GM06990 (cell line): ENCODE data around the gene DHX32.

Experiments used
- DNase-seq: peaks from one replicate; pipeline ENCODE4 v3.0.0-alpha.2; 2011; ENCODE audit not compliant: insufficient read length; ENCODE audit errors: extremely low read depth
- H3K27me3 ChIP-seq: replicated peaks from 2 replicates; pipeline ENCODE4 v1.6.0; 2011; ENCODE audit warnings: low read length; ENCODE audit not compliant: control insufficient read depth, insufficient read depth
- H3K36me3 ChIP-seq: 2 replicates; pipeline ENCODE4 v1.5.1; 2011; ENCODE audit warnings: low read length; ENCODE audit not compliant: control insufficient read depth, insufficient read depth
- H3K4me3 ChIP-seq: replicated peaks from 2 replicates; pipeline ENCODE4 v1.5.1; 2011; ENCODE audit warnings: low read depth, mild to moderate bottlenecking, control low read depth, low read length
- CTCF ChIP-seq: IDR thresholded peaks from 2 replicates; pipeline ENCODE4 v1.5.1; 2011; ENCODE audit warnings: low read length, control low read depth, mild to moderate bottlenecking, inconsistent platforms; ENCODE audit not compliant: insufficient read depth, poor library complexity, severe bottlenecking

The DHX32 gene

GRCh38 chr10:125849448-125849847, 31.6 kb downstream of the DHX32 start:
- no peak for TF ChIP-seq CTCF
- H3K27me3 ChIP-seq = no peaks in the 10 kb centered on the region
- H3K36me3 ChIP-seq = peaks cover 1% of the 10 kb centered on the region
- DNase-seq = no peak
- H3K4me3 ChIP-seq = no peak overlapping the region

- Histone ChIP-seq H3K36me3 (peaks cover 1% of the 10 kb centered on the region), H3K4me3 (no peak overlapping the region)
- TF ChIP-seq CTCF = no peak
These were observed 32.2 kb downstream of the DHX32 start for GRCh38 chr10:125848857-125849256.

DNA sequence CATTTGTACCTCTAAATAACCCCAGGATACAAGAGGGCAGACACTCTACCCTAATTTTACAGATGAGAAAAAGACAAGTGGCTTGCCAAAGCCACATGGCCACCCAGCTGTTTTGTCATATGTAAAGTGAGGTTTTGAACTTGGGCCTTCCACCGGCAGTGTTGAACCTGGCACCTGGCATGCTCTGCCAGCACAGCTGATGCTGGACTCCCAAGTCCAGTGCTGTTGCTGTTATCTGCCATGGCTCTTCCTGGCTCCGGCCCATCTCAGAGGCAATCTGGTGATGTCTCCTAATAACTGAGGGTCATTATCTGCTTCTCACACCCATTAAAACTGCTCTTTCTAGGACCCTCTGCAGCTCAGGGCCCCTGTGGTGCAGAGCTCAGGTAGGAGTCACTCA, 32.7 kb downstream of the DHX32 start:
- TF ChIP-seq CTCF = no peak
- peaks cover 1% of the 10 kb centered on the region for H3K36me3 ChIP-seq

More at GRCh38 chr10:125848857-125849256, 32.2 kb downstream of the DHX32 start:
- H3K27me3 ChIP-seq = no peaks in the 10 kb centered on the region
- no peak for DNase-seq

DNA sequence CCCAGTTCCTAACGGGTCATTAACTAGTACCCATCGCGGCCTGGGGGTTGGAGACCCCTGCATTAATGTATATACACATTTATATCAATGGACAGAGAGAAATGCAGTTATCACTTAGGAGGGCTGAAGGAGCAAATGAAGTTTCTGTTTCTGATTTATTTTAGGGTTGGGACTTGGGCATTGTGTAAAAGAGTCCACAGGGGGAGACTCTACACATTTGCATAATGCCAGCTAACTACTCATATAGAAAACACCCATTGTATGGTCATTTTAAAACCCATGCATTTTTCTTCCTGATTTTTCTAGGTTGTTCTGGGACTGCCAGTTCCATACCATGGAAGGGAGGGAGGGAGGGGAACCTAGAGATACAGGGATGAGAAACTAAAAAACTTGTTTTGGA, 34.2 kb downstream of the DHX32 start:
- Histone ChIP-seq H3K27me3 (no peaks in the 10 kb centered on the region), H3K4me3 (no peak overlapping the region), H3K36me3 (peaks cover 4% of the 10 kb centered on the region)
- no peak for DNase-seq
- TF ChIP-seq CTCF = no peak

More for the DNA sequence above, 32.7 kb downstream of the DHX32 start:
- no peaks in the 10 kb centered on the region for H3K27me3 ChIP-seq
- no peak for DNase-seq
- no peak overlapping the region for H3K4me3 ChIP-seq

DNA sequence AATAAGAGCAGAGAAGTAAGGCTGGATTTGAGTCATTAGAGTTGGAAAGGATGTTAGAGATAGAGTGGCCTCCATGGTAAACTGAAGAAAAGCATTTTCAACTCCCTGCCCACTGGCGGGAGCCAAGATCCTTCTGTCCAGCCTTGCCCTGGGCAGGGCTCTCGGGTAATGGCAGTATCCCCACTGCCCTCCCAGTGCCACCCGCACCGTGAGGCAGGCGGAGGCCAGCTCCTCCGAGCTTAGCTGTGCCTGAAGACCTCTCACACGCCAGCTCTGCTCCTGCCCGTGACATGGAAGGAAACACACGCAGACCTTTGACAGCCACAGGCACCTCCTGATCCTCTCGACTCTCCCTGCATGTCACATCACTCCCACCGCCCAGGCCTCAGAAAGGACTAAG, 35.5 kb downstream of the DHX32 start:
- Histone ChIP-seq H3K27me3 (no peaks in the 10 kb centered on the region), H3K36me3 (peaks cover 3% of the 10 kb centered on the region), H3K4me3 (no peak overlapping the region)
- no peak for DNase-seq
- no peak for TF ChIP-seq CTCF

GRCh38 chr10:125844751-125845221, 36.3 kb downstream of the DHX32 start:
- peaks cover 8% of the 10 kb centered on the region for H3K36me3 ChIP-seq
- no peak for DNase-seq
- TF ChIP-seq CTCF = no peak
- H3K4me3 ChIP-seq = no peak overlapping the region
- H3K27me3 ChIP-seq = no peaks in the 10 kb centered on the region
